Fibroblast of lung (primary cell): ENCODE results near the gene CKAP4. TPM values are rescaled to one million over a fixed set of nuclear protein-coding genes. Genes with fewer than 3 reads are reported as not detected.

Source experiments
- DNase-seq, 2 donors: peaks; one replicate each; pipeline versions ENCODE4 v3.0.0 to v3.0.0-alpha.2; 2010; ENCODE audit warnings: low read depth in 2 of 2
- H2AFZ ChIP-seq: 2 replicates; pipeline ENCODE4 v1.5.1; 2012; ENCODE audit warnings: low read length, control low read depth, inconsistent platforms
- H3K27ac ChIP-seq: 2 replicates; pipeline ENCODE4 v1.5.1; 2011; ENCODE audit warnings: low read length, control low read depth; ENCODE audit not compliant: insufficient read depth
- H3K27me3 ChIP-seq: 2 replicates; pipeline ENCODE4 v1.5.1; 2011; ENCODE audit warnings: mild to moderate bottlenecking, low read length; ENCODE audit not compliant: control insufficient read depth, insufficient read depth
- H3K36me3 ChIP-seq: 2 replicates; pipeline ENCODE4 v1.5.1; 2011; ENCODE audit warnings: low read length; ENCODE audit not compliant: control insufficient read depth, insufficient read depth
- H3K4me1 ChIP-seq: 2 replicates; pipeline ENCODE4 v1.5.1; 2011; ENCODE audit warnings: low read length; ENCODE audit not compliant: control insufficient read depth, insufficient read depth; ENCODE audit errors: extremely low read depth
- H3K4me2 ChIP-seq: 2 replicates; pipeline ENCODE4 v1.5.1; 2011; ENCODE audit warnings: low read length, control low read depth; ENCODE audit not compliant: insufficient read depth; ENCODE audit errors: extremely low read depth
- H3K4me3 ChIP-seq, 4 experiments: fragments of 200-600 bp in 1 of 4; sonication (generic) in 1 of 4; replicated peaks in 1 of 4; 2 replicates each; pipeline ENCODE4 v1.5.1; 2011 to 2016; ENCODE audit warnings: low read length in 4 of 4, low read depth in 3 of 4, mild to moderate bottlenecking in 3 of 4, control low read depth in 2 of 4, inconsistent platforms in 1 of 4, mixed read lengths in 1 of 4; ENCODE audit not compliant: insufficient read depth in 1 of 4; ENCODE audit errors: control extremely low read depth in 1 of 4
- H3K79me2 ChIP-seq: 2 replicates; pipeline ENCODE4 v1.5.1; 2012; ENCODE audit warnings: mild to moderate bottlenecking, low read length, inconsistent platforms; ENCODE audit not compliant: control insufficient read depth, insufficient read depth
- H3K9ac ChIP-seq: 2 replicates; pipeline ENCODE4 v1.5.1; 2011; ENCODE audit warnings: mild to moderate bottlenecking, low read length, control low read depth; ENCODE audit not compliant: insufficient read depth
- H3K9me3 ChIP-seq: 2 replicates; pipeline ENCODE4 v1.5.1; 2012; ENCODE audit warnings: low read depth, low read length; ENCODE audit not compliant: control insufficient read depth, insufficient read depth
- H4K20me1 ChIP-seq: 2 replicates; pipeline ENCODE4 v1.5.1; 2011; ENCODE audit warnings: low read length; ENCODE audit not compliant: control insufficient read depth, insufficient read depth; ENCODE audit errors: extremely low read depth
- CTCF ChIP-seq, 2 donors: IDR thresholded peaks in 1 of 2; conservative IDR thresholded peaks in 1 of 2; 1 replicate in 1 of 2; 2 replicates in 1 of 2; pipeline ENCODE4 v1.5.1; 2011 to 2012; ENCODE audit warnings: low read length in 2 of 2, control low read depth in 1 of 2, inconsistent platforms in 1 of 2, low read depth in 1 of 2, mild to moderate bottlenecking in 1 of 2
- EZH2 ChIP-seq: IDR thresholded peaks from 2 replicates; pipeline ENCODE4 v1.5.1; 2012; ENCODE audit warnings: low read length, control low read depth, mild to moderate bottlenecking; ENCODE audit errors: missing control alignments
- polyA plus RNA-seq, 2 donors: library from polyadenylated mRNA; depleted of rRNA in 1 of 2; stranded (reverse) in 1 of 2; unstranded in 1 of 2; fragments of >200 nt; gene quantifications; 2 replicates each; pipeline ENCODE4 v1.2.1, GENCODE V29; 2011 to 2012; ENCODE audit warnings: missing spikeins in 1 of 2
- total RNA-seq: library from RNA; depleted of rRNA; stranded (reverse); fragments of >200 nt; gene quantifications from 2 replicates; pipeline ENCODE4 v1.2.1, GENCODE V29; 2014

Gene CKAP4
- total and polyA plus RNA-seq, 2 donors (not counting 1 experiment from before 2014, with no cell fraction given) = 132 to 282 TPM

GRCh38 chr12:106234449-106234848 lies 13.4 kb downstream of the CKAP4 start:
- H3K27me3 ChIP-seq = no peaks in the 10 kb centered on the region
- DNase-seq = peak in 1 of 2 donors; percentile 79
- TF ChIP-seq CTCF (conservative IDR thresholded peaks at IDR 0.05 in 1 of 2, IDR thresholded peaks at IDR 0.05 in 1 of 2; ENCODE audit: low read depth in 1 of 2, low read length in 2 of 2) = no peak
- no peak overlapping the region for H3K4me3 ChIP-seq
- no peaks in the 10 kb centered on the region for H3K4me1 ChIP-seq
- no peak overlapping the region for H3K27ac ChIP-seq
- H3K4me2 ChIP-seq = no peak overlapping the region
- H3K9me3 ChIP-seq = no peaks in the 10 kb centered on the region
- peaks cover 16% of the 10 kb centered on the region for H3K36me3 ChIP-seq
- no peak overlapping the region for H3K9ac ChIP-seq
- H4K20me1 ChIP-seq = no peaks in the 10 kb centered on the region
- no peaks in the 10 kb centered on the region for H3K79me2 ChIP-seq
- no peak overlapping the region for H2AFZ ChIP-seq

- no peak for DNase-seq
- H4K20me1 ChIP-seq = no peaks in the 10 kb centered on the region
- H3K36me3 ChIP-seq = peaks cover 7% of the 10 kb centered on the region
- H3K4me3 ChIP-seq = no peak overlapping the region
- H3K27ac ChIP-seq = no peak overlapping the region
- no peaks in the 10 kb centered on the region for H3K4me1 ChIP-seq
- H3K9me3 ChIP-seq = no peaks in the 10 kb centered on the region
- no peak overlapping the region for H2AFZ ChIP-seq
- no peak overlapping the region for H3K9ac ChIP-seq
- TF ChIP-seq EZH2 = no peak
- no peak for TF ChIP-seq CTCF (conservative IDR thresholded peaks at IDR 0.05 in 1 of 2, IDR thresholded peaks at IDR 0.05 in 1 of 2; ENCODE audit: low read depth in 1 of 2, low read length in 2 of 2)
- H3K4me2 ChIP-seq = no peak overlapping the region
- no peaks in the 10 kb centered on the region for H3K27me3 ChIP-seq
- no peaks in the 10 kb centered on the region for H3K79me2 ChIP-seq
These were observed 14.8 kb downstream of the CKAP4 start for GRCh38 chr12:106233011-106233410.

GRCh38 chr12:106229036-106229591 lies 18.7 kb downstream of the CKAP4 start:
- H3K4me2 ChIP-seq = no peak overlapping the region

More at GRCh38 chr12:106229036-106229591, 18.7 kb downstream of the CKAP4 start:
- Histone ChIP-seq H4K20me1 (no peaks in the 10 kb centered on the region), H3K36me3 (no peaks in the 10 kb centered on the region), H3K4me1 (no peaks in the 10 kb centered on the region), H3K4me3 (no peak overlapping the region), H3K27ac (no peak overlapping the region), H2AFZ (no peak overlapping the region), H3K9ac (no peak overlapping the region), H3K79me2 (no peaks in the 10 kb centered on the region), H3K27me3 (no peaks in the 10 kb centered on the region), H3K9me3 (no peaks in the 10 kb centered on the region)
- DNase-seq = no peak
- TF ChIP-seq CTCF (conservative IDR thresholded peaks at IDR 0.05 in 1 of 2, IDR thresholded peaks at IDR 0.05 in 1 of 2; ENCODE audit: low read depth in 1 of 2, low read length in 2 of 2) (no peak), EZH2 (no peak)
